HG02623 (cell line): ENCODE measurements around the gene LDLRAD2.

ENCODE experiments used
- ATAC-seq: cut with Tn5 transposase; IDR thresholded peaks from one replicate; pipeline ENCODE4 v1.9.1; 2021; ENCODE audit warnings: moderate library complexity; ENCODE audit not compliant: unreplicated experiment

Gene LDLRAD2

DNA sequence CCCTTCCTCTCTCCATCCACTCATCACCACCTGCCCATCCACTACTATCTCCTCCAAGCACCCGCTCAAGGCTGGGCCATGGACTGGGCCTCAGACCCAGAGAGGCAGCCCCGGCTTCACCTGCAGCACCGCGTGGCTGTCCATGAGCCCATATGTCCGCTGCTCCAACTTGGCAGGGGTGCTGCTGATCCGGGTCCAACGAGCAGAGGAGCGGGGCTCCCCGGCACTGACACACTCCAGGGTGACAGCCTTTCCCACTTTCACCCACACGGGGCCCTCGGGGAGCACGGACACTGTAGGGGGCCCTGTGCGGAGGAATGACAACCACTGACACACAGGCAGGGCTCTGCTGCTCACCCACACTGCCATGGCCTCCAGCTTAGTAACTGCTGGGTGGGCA is 28.9 kb downstream of the LDLRAD2 start:
- ATAC-seq = no peak

DNA sequence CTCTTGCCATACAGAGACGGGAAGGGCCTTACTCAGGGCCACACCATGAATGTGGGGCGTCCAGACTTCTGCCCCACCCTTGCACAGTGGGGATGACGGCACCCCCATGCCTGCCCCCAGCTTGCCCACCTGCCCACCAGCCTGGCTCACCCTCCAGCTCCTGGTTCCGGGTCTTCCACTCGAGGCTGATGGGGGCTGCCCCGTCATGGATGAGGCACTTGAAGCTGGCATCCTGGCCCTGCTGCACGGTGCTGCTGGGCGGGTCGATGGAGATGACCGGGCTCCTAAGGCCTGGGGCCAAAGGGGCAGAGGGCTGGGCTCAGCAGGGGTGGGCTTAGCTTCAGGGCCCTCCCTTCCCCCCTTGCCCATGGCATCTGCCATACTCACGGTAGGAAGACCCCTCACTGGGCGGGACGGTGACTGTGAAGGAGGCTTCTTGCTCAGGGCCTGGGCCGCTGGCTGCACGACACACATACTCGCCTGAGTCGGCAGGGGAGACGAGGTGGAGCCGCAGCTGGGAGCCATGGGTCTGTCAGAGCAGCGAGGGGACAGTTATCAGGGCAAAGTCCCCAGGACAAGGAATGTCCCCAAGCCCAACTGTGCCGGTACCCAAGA is 29.9 kb downstream of the LDLRAD2 start:
- ATAC-seq = no peak

DNA sequence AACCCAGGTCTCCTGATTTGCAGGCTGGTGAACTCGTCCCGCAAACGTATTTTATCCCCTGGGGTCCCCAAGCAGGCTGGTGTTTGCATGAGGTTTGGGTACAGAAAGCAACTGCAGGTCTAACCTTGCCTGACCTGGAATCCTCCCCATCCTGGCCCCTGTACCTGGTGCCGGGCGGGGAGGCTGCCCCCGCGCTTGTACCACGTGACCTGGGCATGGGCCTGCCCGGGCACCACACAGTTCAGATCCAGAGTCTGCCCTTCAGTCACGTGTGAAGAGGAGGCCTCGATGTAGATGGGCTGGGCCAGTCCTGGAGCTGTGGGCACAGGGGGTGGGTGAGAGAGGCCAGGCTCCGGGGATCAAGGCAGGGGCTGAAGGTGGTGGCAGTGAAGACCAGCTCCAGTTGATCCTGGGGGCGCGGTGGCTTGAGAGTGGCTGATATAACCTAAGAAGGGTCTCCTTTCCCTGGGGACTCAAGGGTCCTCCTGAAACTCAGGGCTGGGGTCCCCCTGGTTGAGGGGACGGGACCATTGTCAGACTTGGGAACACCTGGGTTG is 30.6 kb downstream of the LDLRAD2 start:
- ATAC-seq = no peak

DNA sequence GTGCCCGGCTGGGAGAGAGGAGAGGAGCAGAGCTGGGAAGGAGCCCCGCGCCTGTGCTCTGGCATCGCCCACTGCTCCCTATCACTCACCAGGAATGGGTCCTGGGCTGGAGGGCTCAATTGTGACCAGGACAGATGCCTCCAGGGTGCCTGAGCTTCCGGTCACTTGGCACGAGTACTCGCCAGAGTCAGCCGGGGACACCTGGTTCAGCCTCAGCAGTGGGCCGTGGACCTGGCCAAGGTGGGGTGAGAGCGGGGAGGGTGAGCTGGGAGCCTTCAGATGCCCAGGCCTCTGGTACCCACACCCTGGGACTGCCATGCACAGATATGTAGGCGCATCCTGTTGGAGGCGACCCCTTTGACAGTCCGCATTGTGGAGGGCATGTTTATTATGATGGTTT is 31.1 kb downstream of the LDLRAD2 start:
- no peak for ATAC-seq

DNA sequence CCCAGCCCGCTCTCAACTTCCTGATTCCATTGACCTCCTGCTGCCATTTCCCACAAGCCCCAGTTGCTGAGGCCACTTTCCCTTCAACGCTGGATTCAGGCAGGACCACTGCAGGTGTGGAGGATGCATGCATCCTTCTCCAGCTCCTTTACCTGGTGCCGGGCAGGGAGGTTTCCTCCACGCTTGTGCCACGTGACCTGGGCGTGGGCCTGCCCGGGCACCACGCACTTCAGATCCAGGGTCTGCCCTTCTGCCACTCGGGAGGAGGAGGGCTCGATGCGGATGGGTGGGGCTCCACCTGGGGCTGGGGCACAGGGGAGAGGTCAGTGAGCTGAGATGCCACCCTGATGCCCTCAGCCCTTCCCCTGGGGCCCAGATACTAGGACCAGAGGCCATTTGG is 31.9 kb downstream of the LDLRAD2 start:
- no peak for ATAC-seq

DNA sequence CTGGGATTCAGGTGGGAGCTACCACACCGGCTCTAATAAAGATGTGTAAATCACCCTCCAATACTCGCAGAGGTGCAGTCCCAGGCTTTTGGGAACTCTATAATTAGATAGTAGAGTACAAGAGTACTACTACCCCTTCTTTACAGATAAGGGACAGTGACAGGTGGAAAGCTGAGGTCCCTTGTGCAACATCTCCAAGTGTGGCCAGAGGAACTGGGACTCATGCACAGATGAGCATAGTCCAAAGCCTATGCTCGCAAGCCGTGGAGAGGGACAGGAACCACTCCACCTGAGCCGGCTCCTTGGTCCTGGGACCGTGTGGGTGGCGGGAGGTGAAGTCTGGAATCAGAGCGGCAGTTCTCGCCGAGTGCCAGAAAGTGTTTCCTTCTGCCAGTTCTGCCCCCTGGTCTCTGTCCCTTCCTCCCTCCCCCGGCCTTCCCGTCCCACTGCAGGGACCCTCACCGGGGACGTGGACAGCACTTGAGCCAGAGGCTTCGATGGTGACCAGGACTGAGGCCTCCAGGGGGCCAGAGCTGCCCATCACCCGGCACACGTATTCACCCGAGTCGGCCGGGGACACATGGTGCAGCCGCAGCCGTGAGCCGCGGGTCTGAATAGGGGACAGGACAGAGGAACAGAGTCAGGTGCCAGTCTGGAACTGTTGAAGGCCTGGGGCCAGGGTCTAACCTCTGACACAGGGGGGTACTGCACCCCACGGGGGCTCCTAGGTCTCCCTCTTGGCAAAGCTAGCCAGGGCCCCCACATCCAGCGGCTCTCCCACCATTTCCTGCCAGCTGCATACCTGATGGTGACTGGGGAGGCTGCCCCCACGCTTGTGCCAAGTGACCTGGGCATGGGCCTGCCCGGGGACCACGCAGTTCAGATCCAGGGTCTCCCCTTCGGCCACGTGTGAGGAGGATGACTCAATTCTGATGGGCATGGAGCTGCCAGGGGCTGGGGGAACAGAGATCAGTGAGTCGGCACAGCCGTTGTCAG is 33.9 kb downstream of the LDLRAD2 start:
- no peak for ATAC-seq

DNA sequence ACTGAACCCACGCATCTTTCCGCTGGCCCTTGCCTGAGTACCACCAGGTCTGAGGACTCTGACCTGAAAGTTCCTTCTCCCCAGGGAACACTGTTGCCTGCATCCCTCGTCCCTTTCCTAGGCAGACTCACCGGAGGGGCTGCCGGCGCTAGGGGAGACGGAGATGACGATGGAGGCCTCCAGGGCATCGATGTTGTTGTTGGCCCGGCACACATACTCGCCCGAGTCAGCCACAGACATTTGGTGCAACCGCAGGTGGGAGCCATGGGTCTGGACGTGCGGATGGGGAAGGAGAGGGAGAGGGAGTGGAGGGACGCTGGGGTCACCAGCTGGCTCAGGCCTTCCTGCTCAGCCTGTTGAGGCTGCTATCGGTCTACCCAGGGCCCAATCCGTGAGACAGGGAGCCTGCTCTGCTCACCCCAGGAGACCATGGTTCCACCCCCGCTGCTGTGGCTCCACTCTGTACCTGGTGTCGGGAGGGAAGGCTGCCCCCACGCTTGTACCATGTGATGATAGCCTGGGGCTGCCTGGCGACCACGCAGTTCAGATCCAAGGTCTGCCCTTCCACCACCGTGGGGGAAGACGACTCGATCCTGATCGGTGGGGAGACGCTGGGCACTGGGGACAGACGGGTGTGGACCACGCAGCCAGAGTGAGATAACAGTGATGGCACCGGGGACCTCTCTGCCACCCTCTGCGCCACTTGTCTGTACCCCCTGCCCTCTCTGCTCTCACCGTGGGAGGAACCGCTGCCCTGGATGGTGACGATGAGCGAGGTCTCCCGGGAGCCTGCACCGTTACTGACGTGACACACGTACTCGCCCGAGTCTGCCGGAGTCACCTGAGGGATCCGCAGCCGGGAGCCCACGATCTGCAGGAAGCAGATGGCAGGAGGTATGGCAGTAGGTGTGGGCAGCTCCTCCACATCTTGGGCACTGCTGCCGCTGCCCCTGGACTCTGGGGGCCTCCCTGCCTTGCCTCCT is 35.4 kb downstream of the LDLRAD2 start:
- ATAC-seq = no peak

DNA sequence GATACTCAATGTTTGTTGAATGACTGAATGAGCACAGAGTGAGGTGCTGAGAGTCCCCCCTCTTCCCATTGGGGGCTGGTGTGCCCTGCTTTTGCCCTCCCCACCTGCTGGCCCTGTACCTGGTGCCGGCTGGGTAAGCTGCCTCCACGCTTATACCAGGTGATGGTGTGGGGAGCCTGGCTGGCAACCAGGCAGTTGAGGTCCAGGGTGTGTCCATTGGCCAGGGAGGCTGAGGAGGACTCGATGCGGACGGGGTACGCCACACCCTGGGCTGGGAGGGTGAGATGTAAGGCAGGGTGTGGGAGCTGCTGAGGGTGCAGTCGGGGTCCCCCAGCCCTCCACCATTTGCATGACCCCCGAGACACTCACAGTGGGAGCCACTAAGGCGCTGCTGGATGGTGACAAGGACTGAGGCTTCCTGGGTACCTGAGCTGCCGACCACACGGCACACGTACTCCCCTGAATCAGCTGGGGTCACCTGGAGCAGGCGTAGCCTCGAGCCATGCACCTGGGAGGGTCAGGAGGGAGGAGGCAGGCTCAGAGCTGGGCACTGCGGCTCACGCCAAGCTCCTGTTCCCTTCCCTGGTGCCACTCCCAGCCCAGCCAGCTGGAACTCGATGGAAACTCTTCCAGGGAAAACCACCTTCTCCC is 36.6 kb downstream of the LDLRAD2 start:
- ATAC-seq = no peak

DNA sequence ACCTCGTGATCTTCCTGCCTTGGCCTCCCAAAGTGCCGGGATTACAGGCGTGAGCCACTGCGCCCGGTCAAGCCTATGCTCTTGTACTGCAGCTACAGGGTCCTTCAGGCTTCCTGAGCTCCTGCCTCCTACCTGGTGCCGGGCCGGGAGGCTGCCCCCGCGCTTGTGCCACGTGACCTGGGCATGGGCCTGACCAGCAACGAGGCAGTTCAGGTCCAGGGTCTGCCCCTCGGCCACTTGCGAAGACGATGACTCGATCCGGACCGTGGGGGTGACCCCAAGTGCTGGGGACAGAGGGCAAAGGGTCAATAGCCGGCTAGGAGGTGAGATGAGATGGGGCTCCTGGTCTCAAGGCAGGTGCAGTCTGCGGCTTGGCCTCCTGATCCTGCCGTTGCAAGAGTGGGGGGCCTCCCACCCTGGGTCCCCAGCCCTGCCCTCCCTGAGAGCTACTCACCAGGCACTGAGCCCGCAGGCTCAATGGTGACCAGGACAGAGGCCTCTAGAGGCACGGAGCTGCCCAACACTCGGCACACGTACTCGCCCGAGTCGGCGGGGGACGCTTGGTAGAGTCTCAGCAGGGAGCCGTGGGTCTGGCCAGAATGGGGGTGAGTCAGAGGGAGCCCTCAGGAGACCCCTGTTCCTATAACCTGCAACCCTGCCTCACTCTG is 38.0 kb downstream of the LDLRAD2 start:
- ATAC-seq = no peak

DNA sequence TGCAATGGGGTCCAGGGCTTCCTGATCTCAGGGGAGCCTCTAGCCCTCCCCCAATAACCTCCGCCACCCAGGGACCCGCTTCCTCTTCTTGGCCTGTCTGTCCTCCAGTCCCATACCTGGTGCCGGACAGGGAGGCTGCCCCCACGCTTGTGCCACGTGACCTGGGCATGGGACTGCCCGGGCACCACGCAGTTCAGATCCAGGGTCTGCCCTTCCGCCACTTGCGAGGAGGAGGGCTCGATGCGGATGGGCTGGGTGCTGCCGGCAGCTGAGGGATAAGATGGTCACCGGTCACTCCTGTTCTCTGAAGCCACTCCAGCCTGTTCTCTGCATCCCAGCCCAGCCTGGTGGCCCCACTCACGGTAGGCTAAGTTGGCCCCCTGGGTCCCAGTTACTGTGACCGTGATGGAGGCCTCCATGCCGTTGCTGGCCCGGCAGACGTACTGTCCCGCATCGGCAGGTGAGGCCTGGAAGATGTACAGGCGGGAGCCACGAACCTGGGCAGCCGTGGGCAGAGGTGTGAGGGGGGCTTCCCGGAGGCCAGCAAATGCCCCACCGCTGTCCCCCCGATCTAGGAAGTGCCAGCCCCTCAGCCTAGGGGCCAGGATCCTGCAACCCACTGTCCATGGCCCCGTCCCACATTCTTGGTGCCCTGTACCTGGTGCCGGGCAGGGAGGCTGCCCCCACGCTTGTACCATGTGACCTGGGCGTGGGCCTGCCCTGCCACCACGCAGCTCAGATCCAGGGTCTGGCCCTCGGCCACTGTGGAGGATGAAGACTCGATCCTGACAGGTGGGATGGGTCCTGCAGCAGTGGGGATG is 39.6 kb downstream of the LDLRAD2 start:
- no peak for ATAC-seq

DNA sequence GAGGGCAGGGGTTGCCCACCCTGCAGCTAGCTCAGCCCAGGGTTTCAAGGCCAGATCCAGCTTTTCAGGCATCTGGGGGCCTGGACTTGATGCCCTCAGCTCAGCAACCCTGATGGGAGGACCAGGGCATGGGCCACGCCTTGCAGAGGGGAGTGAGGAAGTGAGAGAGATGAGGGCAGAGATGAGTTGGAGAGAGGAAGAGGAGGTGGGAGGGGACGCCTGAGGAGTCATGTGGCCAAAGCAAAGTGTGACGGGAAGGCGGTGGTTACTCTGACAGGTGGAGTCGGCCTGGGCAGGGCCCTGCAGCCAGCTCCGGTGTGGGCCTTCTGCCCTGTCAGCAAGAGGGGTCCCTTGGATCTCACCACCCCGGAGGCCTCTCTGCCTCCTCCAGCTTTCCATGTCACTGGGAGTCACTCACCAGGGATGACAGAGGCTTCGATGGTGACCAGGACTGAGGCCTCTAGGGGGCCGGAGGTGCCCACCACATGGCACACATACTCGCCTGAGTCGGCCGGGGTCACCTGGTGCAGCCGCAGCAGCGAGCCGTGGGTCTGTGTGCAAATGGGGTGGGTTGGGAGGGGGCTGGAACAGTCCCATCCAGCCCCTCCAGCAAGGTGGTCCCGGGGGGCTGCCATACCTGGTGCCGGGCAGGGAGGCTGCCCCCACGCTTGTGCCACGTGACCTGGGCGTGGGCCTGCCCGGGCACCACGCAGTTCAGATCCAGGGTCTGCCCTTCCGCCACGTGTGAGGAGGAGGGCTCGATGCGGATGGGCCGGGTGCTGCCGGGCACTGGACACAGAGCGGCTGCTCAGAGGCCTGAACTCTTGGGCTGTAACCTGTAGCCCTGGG is 40.4 kb downstream of the LDLRAD2 start:
- no peak for ATAC-seq

DNA sequence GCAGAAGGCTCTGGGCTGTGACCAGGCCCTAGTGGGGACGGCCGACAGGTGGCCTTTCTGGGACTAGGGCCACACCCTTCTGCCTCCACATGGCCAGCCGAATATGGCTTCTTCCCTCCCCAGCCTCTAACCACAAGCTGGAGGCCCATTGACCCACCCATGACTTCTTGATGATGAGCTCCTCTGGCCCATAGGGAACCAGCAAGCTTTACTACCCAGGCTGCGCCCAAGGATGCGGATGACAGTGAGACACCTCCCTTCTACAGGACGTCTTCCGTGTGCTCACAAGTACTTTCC is 41.0 kb downstream of the LDLRAD2 start:
- ATAC-seq = no peak

DNA sequence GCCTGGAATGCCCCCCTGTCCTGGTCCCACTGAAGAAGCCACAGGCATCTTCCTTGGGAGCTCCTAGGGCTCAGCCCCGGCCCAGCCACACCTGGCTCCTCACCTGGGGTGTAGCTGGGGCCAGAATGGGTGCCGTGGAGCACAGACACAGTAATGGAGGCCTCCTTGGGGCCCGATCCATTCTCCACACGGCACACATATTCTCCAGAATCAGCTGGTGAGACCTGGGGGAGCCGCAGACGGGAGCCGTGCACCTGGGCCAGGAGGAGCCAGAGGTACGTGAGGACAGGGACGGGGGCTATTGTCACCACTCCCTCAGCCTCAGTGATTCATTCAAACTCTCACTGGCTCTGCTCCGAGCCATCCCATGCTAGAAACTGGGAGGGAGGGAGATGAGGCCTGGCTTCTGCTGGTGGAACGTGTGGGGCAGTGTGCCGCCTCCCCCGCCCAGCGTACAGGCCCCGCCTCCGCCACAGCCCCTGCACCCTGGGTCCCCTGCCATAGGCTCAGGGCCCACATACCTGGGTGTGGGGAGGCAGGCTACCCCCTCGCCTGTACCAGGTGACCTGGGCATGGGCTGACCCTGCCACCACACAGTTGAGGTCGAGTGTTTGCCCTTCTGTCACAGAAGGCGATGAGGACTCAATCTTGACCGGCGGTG is 42.2 kb downstream of the LDLRAD2 start:
- no peak for ATAC-seq

DNA sequence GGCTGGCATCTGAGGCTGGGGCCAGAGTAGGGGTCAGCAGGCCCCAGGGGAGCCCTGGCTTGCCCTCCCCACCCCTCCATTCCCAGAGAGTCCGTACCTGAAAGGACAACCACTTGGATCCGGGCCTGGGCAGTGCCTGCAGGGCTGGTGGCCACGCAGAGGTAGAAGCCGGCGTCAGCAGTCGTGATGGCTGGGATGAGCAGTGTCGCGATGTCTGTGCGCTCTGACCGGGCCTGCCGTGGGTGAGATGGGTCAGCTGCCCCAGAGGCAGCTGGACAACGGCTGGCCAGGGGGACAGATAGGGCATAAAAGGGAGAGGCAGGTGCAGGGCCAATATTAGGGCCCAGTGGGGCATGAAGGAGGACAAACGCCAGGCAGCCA is 42.7 kb downstream of the LDLRAD2 start:
- ATAC-seq = no peak

DNA sequence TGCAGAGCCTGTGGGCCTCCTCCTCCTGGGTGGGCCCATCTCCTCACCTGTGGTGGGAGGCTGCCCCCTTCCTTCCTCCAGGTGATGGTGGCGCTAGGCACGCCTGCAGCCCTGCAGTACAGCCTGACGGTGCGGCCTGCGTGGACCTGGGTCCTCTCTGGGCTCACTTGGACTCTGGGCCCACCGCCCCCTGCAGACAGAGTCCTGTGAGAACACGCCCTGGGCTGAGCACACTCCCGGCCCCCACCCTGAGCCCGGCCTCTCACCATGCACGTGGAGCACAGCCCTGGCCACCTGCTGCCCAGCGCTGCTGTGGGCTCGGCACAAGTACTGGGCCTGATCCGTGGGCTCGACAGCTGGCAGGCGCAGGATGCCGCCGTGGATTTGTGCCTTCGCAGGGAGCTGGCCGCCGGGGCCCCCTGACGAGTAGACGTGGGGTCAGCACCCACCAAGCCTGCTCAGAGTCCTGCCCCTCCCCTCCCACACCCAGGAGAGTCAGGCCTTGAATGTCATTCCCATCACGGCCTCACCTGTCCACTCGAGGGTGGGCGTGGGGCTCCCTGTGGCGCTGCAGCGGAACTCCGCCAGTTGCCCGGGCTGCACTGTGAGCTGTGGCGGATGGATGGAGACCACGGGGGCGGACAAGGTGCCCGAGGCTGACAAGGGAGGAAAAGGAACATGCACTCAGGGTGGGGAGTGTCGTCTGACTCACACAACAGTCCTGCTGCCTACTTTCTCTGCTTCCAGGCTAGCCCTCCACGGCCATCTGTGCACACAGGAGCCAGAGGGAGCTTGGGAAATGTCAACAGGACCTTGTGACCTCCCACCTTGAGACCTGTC is 43.4 kb downstream of the LDLRAD2 start:
- ATAC-seq = no peak

DNA sequence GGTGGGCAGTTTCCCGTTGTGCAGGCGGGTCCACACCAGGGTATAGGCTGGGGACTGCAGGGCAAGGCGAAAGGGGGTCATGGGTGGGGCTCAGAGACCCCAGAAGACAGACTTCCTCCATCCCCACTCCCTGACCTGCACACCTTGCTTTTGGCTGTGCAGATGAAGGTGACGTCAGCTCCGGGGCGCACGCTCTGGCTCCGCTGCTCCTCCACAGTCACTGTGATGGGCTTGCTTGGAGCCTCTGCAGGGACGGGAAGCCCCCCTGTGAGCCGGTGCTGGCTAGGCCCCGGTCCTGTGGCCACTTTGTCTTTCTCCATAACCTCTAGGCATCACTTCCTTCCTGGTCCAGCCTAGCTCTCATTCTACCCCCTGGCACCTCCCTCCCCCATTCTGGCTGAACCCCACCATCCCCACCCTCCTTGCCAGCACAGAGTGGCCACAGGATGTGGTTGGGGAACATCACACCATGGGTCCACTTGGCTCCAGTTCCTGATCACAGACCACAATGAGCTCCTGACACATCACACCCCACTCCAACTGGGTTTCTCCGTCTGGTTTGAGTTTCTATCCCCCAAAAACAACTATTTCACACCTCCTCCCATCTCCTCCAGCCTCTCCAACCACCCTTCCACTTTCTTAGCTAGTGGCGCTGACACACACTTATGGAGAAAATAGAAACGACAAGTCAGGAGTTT is 45.2 kb downstream of the LDLRAD2 start:
- no peak for ATAC-seq
